ENCODE data around the gene FZR1. TPM values are rescaled to one million over a fixed set of nuclear protein-coding genes. Genes with fewer than 3 reads are reported as not detected.

The FZR1 gene
- total and polyA plus RNA-seq, 2 experiments from 2014 or later: 32.3 to 36.5 TPM

- H3K9me3 ChIP-seq (ENCODE audit: low read depth): no peaks in the 10 kb centered on the region
- H3K9me2 ChIP-seq (ENCODE audit: insufficient read depth): no peaks in the 10 kb centered on the region
- H3K27ac ChIP-seq: no peak overlapping the region
- no peak overlapping the region for H2AFZ ChIP-seq
- H3K4me1 ChIP-seq (ENCODE audit: insufficient read depth): no peaks in the 10 kb centered on the region
- H3K79me2 ChIP-seq (ENCODE audit: insufficient read depth): no peaks in the 10 kb centered on the region
- no peaks in the 10 kb centered on the region for H4K20me1 ChIP-seq (ENCODE audit: insufficient read depth)
- no peak for DNase-seq
- in situ Hi-C loops (cut with MboI): no loop called here
- H3K4me2 ChIP-seq (ENCODE audit: unreplicated experiment): no peak overlapping the region
- H3K27me3 ChIP-seq (replicated peaks; ENCODE audit: insufficient read depth): peaks cover 8% of the 10 kb centered on the region
- H3K36me3 ChIP-seq (ENCODE audit: low read depth): no peaks in the 10 kb centered on the region
- H3K4me3 ChIP-seq: no peak overlapping the region
- TF ChIP-seq EZH2 (IDR thresholded peaks at IDR 0.05; ENCODE audit: insufficient read depth, poor library complexity, severe bottlenecking) (peak; percentile 64), EZH2phosphoT487 (IDR thresholded peaks at IDR 0.05; ENCODE audit: insufficient read depth, low read depth) (no peak)
- no peak overlapping the region for H3K9ac ChIP-seq
- 38 to 39% methylated on average over 14 of the region's 16 CpGs for WGBS, 2 experiments (ENCODE audit: low coverage in 1 of 2, low lambda C conversion rate in 2 of 2, missing lambda C conversion rate in 2 of 2)
- H3F3A ChIP-seq (ENCODE audit: insufficient read depth): no peaks in the 10 kb centered on the region
These were observed 80.1 kb downstream of the FZR1 start for GRCh38 chr19:3586127-3586626.

GRCh38 chr19:3586707-3587346, 80.7 kb downstream of the FZR1 start:
- H4K20me1 ChIP-seq (ENCODE audit: insufficient read depth): no peaks in the 10 kb centered on the region
- no peak overlapping the region for H3K4me3 ChIP-seq
- H3K27me3 ChIP-seq (replicated peaks; ENCODE audit: insufficient read depth): peaks cover 8% of the 10 kb centered on the region
- H3K36me3 ChIP-seq (ENCODE audit: low read depth): no peaks in the 10 kb centered on the region
- no peaks in the 10 kb centered on the region for H3K9me2 ChIP-seq (ENCODE audit: insufficient read depth)
- DNase-seq: no peak
- H3F3A ChIP-seq (ENCODE audit: insufficient read depth): no peaks in the 10 kb centered on the region
- H3K27ac ChIP-seq: no peak overlapping the region
- no peak overlapping the region for H3K4me2 ChIP-seq (ENCODE audit: unreplicated experiment)
- no peak for TF ChIP-seq EZH2 (IDR thresholded peaks at IDR 0.05; ENCODE audit: insufficient read depth, poor library complexity, severe bottlenecking)
- TF ChIP-seq EZH2phosphoT487 (IDR thresholded peaks at IDR 0.05; ENCODE audit: insufficient read depth, low read depth): no peak
- no peak overlapping the region for H3K9ac ChIP-seq
- H3K9me3 ChIP-seq (ENCODE audit: low read depth): no peaks in the 10 kb centered on the region
- H3K79me2 ChIP-seq (ENCODE audit: insufficient read depth): no peaks in the 10 kb centered on the region
- no peaks in the 10 kb centered on the region for H3K4me1 ChIP-seq (ENCODE audit: insufficient read depth)
- in situ Hi-C loops (cut with MboI): no loop called here
- WGBS, 2 experiments (ENCODE audit: low coverage in 1 of 2, low lambda C conversion rate in 2 of 2, missing lambda C conversion rate in 2 of 2): 70 to 76% methylated on average over 21 to 31 of the region's 31 CpGs
- H2AFZ ChIP-seq: no peak overlapping the region

Small RNA genes within 50 kb of the gene (small RNA-seq; reads per million reads assigned to genes)
- not detected for gene AC005786.1 (ENCODE audit: low read depth, low replicate concordance)
- gene RF00212 (ENCODE audit: low read depth, low replicate concordance): not detected

Other genes with a start within 250 kb of the FZR1 start
- 50.4 and 51.9 TPM in 2 replicates for gene NFIC, start 139.7 kb upstream of the FZR1 start, total RNA-seq (2014; rRNA removed; shearing (Covaris generic))
- gene NFIC, start 139.7 kb upstream of the FZR1 start, polyA plus RNA-seq (2016; fragmentation: Nextera tagmentation; extraction: Ambion mirVana): 106 and 108 TPM in 2 replicates
- gene SMIM24, start 25.8 kb upstream of the FZR1 start, total RNA-seq (2014; rRNA removed; shearing (Covaris generic)): not detected in 2 replicates
- not detected in 2 replicates for gene SMIM24, start 25.8 kb upstream of the FZR1 start, polyA plus RNA-seq (2016; fragmentation: Nextera tagmentation; extraction: Ambion mirVana)
- not detected in 2 replicates for gene SMIM44, start 22.9 kb upstream of the FZR1 start, total RNA-seq (2014; rRNA removed; shearing (Covaris generic))
- not detected in 2 replicates for gene SMIM44, start 22.9 kb upstream of the FZR1 start, polyA plus RNA-seq (2016; fragmentation: Nextera tagmentation; extraction: Ambion mirVana)
- gene DOHH, start 5.6 kb upstream of the FZR1 start, total RNA-seq (2014; rRNA removed; shearing (Covaris generic)): 17.5 and 20.4 TPM in 2 replicates
- gene DOHH, start 5.6 kb upstream of the FZR1 start, polyA plus RNA-seq (2016; fragmentation: Nextera tagmentation; extraction: Ambion mirVana): 15.0 and 16.9 TPM in 2 replicates
- gene TEKTIP1, start 32.9 kb downstream of the FZR1 start, total RNA-seq (2014; rRNA removed; shearing (Covaris generic)): not detected in 2 replicates
- gene TEKTIP1, start 32.9 kb downstream of the FZR1 start, polyA plus RNA-seq (2016; fragmentation: Nextera tagmentation; extraction: Ambion mirVana): 0.33 TPM in 1 of 2 replicates, not detected in the other
- gene MFSD12, start 51.3 kb downstream of the FZR1 start, total RNA-seq (2014; rRNA removed; shearing (Covaris generic)): 67.9 and 73.9 TPM in 2 replicates
- gene MFSD12, start 51.3 kb downstream of the FZR1 start, polyA plus RNA-seq (2016; fragmentation: Nextera tagmentation; extraction: Ambion mirVana): 23.0 and 23.1 TPM in 2 replicates
- 105 and 112 TPM in 2 replicates for gene HMG20B, start 66.6 kb downstream of the FZR1 start, total RNA-seq (2014; rRNA removed; shearing (Covaris generic))
- gene HMG20B, start 66.6 kb downstream of the FZR1 start, polyA plus RNA-seq (2016; fragmentation: Nextera tagmentation; extraction: Ambion mirVana): 83.9 and 87.7 TPM in 2 replicates
- gene GIPC3, start 79.2 kb downstream of the FZR1 start, total RNA-seq (2014; rRNA removed; shearing (Covaris generic)): 0.13 TPM in 1 of 2 replicates, not detected in the other
- gene GIPC3, start 79.2 kb downstream of the FZR1 start, polyA plus RNA-seq (2016; fragmentation: Nextera tagmentation; extraction: Ambion mirVana): 0.06 TPM in 1 of 2 replicates, not detected in the other
- 0.76 TPM in 1 of 2 replicates, not detected in the other for gene TBXA2R, start 100.6 kb downstream of the FZR1 start, total RNA-seq (2014; rRNA removed; shearing (Covaris generic))
- gene TBXA2R, start 100.6 kb downstream of the FZR1 start, polyA plus RNA-seq (2016; fragmentation: Nextera tagmentation; extraction: Ambion mirVana): 1.9 and 2.6 TPM in 2 replicates
- gene CACTIN, start 120.5 kb downstream of the FZR1 start, total RNA-seq (2014; rRNA removed; shearing (Covaris generic)): 29.1 and 39.0 TPM in 2 replicates
- gene CACTIN, start 120.5 kb downstream of the FZR1 start, polyA plus RNA-seq (2016; fragmentation: Nextera tagmentation; extraction: Ambion mirVana): 6.9 and 8.7 TPM in 2 replicates
- gene PIP5K1C, start 194.2 kb downstream of the FZR1 start, total RNA-seq (2014; rRNA removed; shearing (Covaris generic)): 34.0 and 43.1 TPM in 2 replicates
- gene PIP5K1C, start 194.2 kb downstream of the FZR1 start, polyA plus RNA-seq (2016; fragmentation: Nextera tagmentation; extraction: Ambion mirVana): 31.2 and 33.5 TPM in 2 replicates
- not detected in 2 replicates for gene TJP3, start 202.1 kb downstream of the FZR1 start, total RNA-seq (2014; rRNA removed; shearing (Covaris generic))
- gene TJP3, start 202.1 kb downstream of the FZR1 start, polyA plus RNA-seq (2016; fragmentation: Nextera tagmentation; extraction: Ambion mirVana): not detected in 2 replicates